ENCODE results near the gene BAHCC1.
"Not testable (repeated sequence)": the region's sequence is repeated elsewhere in the genome, so short reads cannot be mapped to it uniquely, and the experiment has no call there.

The BAHCC1 gene

DNA sequence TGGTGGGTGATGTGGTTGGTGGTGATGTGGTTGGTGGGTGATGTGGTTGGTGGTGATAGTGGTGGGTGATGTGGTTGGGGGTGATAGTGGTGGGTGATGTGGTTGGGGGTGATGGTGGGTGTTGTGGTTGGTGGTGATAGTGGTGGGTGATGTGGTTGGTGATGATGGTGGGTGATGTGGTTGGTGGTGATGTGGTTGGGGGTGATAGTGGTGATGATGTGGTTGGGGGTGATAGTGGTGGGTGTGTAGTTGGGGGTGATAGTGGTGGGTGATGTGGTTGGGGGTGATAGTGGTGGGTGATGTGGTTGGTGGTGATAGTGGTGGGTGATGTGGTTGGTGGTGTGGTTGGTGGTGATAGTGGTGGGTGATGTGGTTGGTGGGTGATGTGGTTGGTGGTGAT, 29.8 kb downstream of the BAHCC1 start:
- not testable (repeated sequence) for H3K27ac Mint-ChIP-seq; H3K4me1 Mint-ChIP-seq (ENCODE audit: low read depth); H3K9me3 Mint-ChIP-seq; H3K36me3 Mint-ChIP-seq (ENCODE audit: low read depth); H3K4me3 Mint-ChIP-seq; DNase-seq (ENCODE audit: low spot score)
- peaks cover 15% of the 10 kb centered on the region for H3K27me3 Mint-ChIP-seq (ENCODE audit: low read depth)

DNA sequence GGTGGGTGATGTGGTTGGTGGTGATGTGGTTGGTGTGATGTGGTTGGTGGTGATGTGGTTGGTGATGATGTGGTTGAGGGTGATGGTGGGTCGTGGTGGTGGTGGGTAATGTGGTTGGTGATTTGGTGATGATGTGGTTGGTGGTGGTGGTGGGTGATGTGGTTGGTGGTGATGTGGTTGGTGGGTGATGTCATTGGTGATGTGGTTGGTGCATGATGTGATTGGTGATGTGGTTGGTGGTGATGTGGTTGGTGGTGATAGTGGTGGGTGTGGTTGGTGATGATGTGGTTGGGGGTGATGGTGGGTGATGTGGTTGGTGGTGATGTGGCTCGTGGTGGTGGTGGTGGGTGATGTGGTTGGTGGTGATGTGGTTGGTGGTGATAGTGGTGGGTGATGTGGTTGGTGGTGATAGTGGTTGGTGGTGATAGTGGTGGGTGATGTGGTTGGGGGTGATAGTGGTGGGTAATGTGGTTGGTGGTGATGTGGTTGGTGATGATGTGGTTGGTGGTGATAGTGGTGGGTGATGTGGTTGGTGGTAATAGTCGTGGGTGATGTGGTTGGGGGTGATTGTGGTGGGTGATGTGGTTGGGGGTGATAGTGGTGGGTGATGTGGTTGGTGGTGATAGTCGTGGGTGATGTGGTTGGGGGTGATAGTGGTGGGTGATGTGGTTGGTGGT, 30.6 kb downstream of the BAHCC1 start:
- H3K4me3 Mint-ChIP-seq; H3K9me3 Mint-ChIP-seq; H3K27ac Mint-ChIP-seq; H3K4me1 Mint-ChIP-seq (ENCODE audit: low read depth); H3K36me3 Mint-ChIP-seq (ENCODE audit: low read depth); DNase-seq (ENCODE audit: low spot score): not testable (repeated sequence)
- peaks cover 20% of the 10 kb centered on the region for H3K27me3 Mint-ChIP-seq (ENCODE audit: low read depth)

DNA sequence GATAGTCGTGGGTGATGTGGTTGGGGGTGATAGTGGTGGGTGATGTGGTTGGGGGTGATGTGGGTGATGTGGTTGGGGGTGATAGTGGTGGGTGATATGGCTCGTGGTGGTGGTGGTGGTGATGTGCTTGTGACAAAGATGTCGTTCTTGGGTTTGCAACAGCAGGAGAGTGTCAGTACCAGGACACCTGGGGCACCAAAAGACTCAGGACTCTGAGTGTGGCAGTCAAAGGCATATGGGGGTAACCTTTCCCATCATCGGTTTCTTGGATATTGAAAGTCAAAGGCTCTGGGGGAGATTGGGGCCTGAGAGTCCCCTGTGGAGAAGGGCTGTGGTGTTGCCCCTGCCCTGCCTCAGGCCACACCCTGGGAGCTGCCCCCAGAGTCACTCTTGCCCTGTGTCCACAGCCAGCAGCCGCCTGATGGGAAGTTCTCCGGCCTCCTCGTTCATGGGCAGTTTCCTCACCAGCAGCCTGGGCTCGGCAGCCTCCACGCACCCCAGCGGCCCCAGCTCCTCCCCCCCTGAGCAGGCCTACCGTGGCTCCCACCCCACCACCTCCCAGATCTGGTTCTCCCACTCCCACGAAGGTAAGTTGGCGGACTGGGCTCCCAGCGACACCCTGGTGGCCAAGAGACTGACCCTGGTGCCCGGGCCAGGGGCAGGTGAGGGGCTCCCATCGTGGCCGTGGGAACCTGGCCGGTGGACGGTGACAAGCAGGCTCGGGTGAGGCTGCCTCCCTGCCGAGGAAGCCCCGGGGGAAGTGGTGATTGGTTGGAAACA, 31.3 kb downstream of the BAHCC1 start:
- no peaks in the 10 kb centered on the region for H3K36me3 Mint-ChIP-seq (ENCODE audit: low read depth)
- no peaks in the 10 kb centered on the region for H3K4me1 Mint-ChIP-seq (ENCODE audit: low read depth)
- H3K27ac Mint-ChIP-seq: no peak overlapping the region
- no peak for DNase-seq (ENCODE audit: low spot score)
- no peaks in the 10 kb centered on the region for H3K9me3 Mint-ChIP-seq
- no peak overlapping the region for H3K4me3 Mint-ChIP-seq
- peaks cover 20% of the 10 kb centered on the region for H3K27me3 Mint-ChIP-seq (ENCODE audit: low read depth)

DNA sequence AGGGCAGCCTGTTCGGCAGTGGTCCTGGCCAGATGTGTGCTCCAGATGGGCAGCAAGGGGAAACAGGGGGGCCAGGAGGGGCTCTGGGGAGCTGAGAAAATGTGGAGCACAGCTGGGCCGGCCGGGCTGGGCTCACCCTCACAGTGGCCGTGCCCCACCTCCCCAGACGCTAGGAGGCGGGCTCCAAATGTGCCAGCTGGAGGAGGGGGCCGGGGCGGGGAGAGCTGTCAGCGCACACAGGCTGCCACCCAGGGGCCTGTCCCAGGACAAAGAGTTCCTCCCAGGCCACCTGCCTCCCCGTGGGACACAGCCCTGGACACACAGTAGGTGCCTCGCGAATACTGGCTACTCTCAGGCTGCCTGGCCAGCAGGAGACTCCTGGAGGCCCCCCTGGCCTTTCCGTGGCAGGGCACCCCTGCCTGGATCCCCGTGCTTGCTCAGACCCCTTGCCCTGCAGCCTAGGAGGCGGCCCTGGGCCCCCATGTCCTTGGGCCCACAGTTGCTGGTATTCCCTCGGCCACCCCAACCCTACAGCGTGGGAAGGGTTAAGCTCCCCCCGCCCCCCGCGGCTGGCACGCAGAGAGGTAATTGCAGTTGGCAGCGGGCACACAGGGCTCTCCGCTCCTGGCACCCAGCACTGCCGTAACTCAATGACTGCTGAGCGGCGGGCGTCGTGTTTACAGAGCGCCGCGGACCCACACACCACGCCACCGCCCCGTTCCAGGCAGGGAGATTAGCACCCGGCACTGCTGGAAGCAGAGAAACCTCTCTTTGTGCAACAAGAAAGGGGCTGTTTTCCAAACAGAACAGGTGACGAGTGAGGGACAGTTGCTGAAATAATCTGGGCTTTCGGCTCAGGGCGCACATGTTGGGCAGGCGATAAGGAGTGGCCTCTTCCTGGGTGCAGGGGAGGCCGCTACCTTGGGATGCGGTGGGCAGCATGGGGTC, 32.2 kb downstream of the BAHCC1 start:
- Mint-ChIP-seq H3K27me3 (ENCODE audit: low read depth) (peaks cover 20% of the 10 kb centered on the region), H3K36me3 (ENCODE audit: low read depth) (no peaks in the 10 kb centered on the region), H3K4me3 (no peak overlapping the region), H3K9me3 (no peaks in the 10 kb centered on the region), H3K4me1 (ENCODE audit: low read depth) (no peaks in the 10 kb centered on the region), H3K27ac (no peak overlapping the region)
- DNase-seq (ENCODE audit: low spot score): no peak

- H3K27ac Mint-ChIP-seq: no peak overlapping the region
- H3K9me3 Mint-ChIP-seq: no peaks in the 10 kb centered on the region
- peaks cover 20% of the 10 kb centered on the region for H3K27me3 Mint-ChIP-seq (ENCODE audit: low read depth)
- no peaks in the 10 kb centered on the region for H3K36me3 Mint-ChIP-seq (ENCODE audit: low read depth)
- no peak for DNase-seq (ENCODE audit: low spot score)
- H3K4me3 Mint-ChIP-seq: no peak overlapping the region
- H3K4me1 Mint-ChIP-seq (ENCODE audit: low read depth): no peaks in the 10 kb centered on the region
Measured at GRCh38 chr17:81428121-81428515, 32.9 kb downstream of the BAHCC1 start.

GRCh38 chr17:81428516-81428915, 33.3 kb downstream of the BAHCC1 start:
- Mint-ChIP-seq H3K27ac (no peak overlapping the region), H3K4me1 (ENCODE audit: low read depth) (no peaks in the 10 kb centered on the region), H3K4me3 (no peak overlapping the region), H3K36me3 (ENCODE audit: low read depth) (no peaks in the 10 kb centered on the region), H3K9me3 (no peaks in the 10 kb centered on the region), H3K27me3 (ENCODE audit: low read depth) (peaks cover 20% of the 10 kb centered on the region)
- no peak for DNase-seq (ENCODE audit: low spot score)

GRCh38 chr17:81428948-81429774, 33.9 kb downstream of the BAHCC1 start:
- Mint-ChIP-seq H3K9me3 (no peaks in the 10 kb centered on the region), H3K27me3 (ENCODE audit: low read depth) (peaks cover 20% of the 10 kb centered on the region), H3K4me3 (no peak overlapping the region), H3K27ac (no peak overlapping the region), H3K4me1 (ENCODE audit: low read depth) (no peaks in the 10 kb centered on the region), H3K36me3 (ENCODE audit: low read depth) (no peaks in the 10 kb centered on the region)
- no peak for DNase-seq (ENCODE audit: low spot score)

- Mint-ChIP-seq H3K27me3 (ENCODE audit: low read depth) (peaks cover 20% of the 10 kb centered on the region), H3K27ac (no peak overlapping the region), H3K4me1 (ENCODE audit: low read depth) (no peaks in the 10 kb centered on the region), H3K9me3 (no peaks in the 10 kb centered on the region), H3K4me3 (no peak overlapping the region), H3K36me3 (ENCODE audit: low read depth) (no peaks in the 10 kb centered on the region)
- no peak for DNase-seq (ENCODE audit: low spot score)
Measured at GRCh38 chr17:81429821-81430551, 34.7 kb downstream of the BAHCC1 start.

DNA sequence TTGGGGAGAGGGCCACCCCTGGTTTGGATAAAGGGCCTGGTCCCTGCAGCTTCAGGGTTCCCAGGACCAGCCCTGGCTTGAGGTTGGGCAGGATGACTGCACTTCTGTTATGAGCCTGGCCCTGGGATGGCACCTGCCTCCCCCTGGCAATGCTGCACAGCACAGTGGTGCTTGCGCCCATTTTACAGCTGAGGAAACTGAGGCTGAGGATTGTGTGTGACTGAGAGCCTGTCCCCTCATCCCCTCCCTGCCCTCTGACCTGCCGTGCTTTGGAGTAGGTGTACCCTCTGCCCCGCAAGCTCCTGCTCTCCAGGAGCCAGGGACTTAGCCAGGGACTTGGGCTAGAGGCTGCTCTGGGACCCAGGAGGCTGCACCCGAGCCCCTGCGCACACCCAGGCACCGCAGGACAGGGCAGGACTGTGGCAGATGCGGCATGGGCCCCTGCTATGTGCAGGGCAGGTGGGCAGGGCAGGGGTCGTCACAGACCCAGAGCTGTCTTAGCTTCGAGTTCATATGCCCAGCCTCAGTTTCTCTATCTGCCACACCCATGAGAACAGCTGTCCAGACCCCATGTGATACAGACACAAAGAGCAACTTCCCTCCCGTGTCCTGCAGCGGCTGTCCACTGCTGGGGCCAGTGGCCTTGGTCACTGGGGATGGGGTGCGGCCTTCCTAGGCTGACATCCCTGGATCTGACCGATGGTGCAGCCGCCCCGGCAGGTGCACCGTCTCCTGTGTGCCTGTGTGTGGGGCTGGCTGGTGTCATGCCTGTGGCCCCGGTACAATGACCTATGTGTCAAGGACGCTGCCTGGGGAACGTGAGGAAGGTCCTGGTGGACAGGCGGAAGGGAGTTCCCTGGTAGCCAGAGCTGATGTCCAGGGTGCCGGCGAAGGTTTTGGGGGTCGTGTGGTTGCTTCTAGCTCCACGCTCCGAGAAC, 36.6 kb downstream of the BAHCC1 start:
- no peak for DNase-seq (ENCODE audit: low spot score)
- no peak overlapping the region for H3K4me3 Mint-ChIP-seq
- no peaks in the 10 kb centered on the region for H3K4me1 Mint-ChIP-seq (ENCODE audit: low read depth)
- H3K9me3 Mint-ChIP-seq: no peaks in the 10 kb centered on the region
- H3K27ac Mint-ChIP-seq: no peak overlapping the region
- H3K36me3 Mint-ChIP-seq (ENCODE audit: low read depth): no peaks in the 10 kb centered on the region
- H3K27me3 Mint-ChIP-seq (ENCODE audit: low read depth): peaks cover 20% of the 10 kb centered on the region

- H3K27me3 Mint-ChIP-seq (ENCODE audit: low read depth): peaks cover 14% of the 10 kb centered on the region
- H3K9me3 Mint-ChIP-seq: no peaks in the 10 kb centered on the region
- no peak overlapping the region for H3K4me3 Mint-ChIP-seq
- no peak overlapping the region for H3K27ac Mint-ChIP-seq
- no peaks in the 10 kb centered on the region for H3K36me3 Mint-ChIP-seq (ENCODE audit: low read depth)
- no peaks in the 10 kb centered on the region for H3K4me1 Mint-ChIP-seq (ENCODE audit: low read depth)
- no peak for DNase-seq (ENCODE audit: low spot score)
Measured at GRCh38 chr17:81432941-81433340, 37.7 kb downstream of the BAHCC1 start.

GRCh38 chr17:81433656-81434055, 38.4 kb downstream of the BAHCC1 start:
- Mint-ChIP-seq H3K4me3 (no peak overlapping the region), H3K9me3 (no peaks in the 10 kb centered on the region), H3K27me3 (ENCODE audit: low read depth) (peaks cover 8% of the 10 kb centered on the region), H3K36me3 (ENCODE audit: low read depth) (no peaks in the 10 kb centered on the region), H3K4me1 (ENCODE audit: low read depth) (no peaks in the 10 kb centered on the region), H3K27ac (no peak overlapping the region)
- DNase-seq (ENCODE audit: low spot score): no peak

GRCh38 chr17:81434072-81434471, 38.8 kb downstream of the BAHCC1 start:
- Mint-ChIP-seq H3K4me3 (no peak overlapping the region), H3K9me3 (no peaks in the 10 kb centered on the region), H3K27me3 (ENCODE audit: low read depth) (peaks cover 6% of the 10 kb centered on the region), H3K27ac (no peak overlapping the region), H3K36me3 (ENCODE audit: low read depth) (no peaks in the 10 kb centered on the region), H3K4me1 (ENCODE audit: low read depth) (no peaks in the 10 kb centered on the region)
- DNase-seq (ENCODE audit: low spot score): no peak

Measured in T-helper 2 cell treated with Interferon-gamma antibody and Interleukin-4, amounts not matched to agents 5 μg/mL and 100 μg/mL, for 36 hours (primary cell).